IMR-90 (cell line): ENCODE measurements around the gene GALNT14.

Experiments
- CTCF ChIP-seq: conservative IDR thresholded peaks from 2 replicates; pipeline ENCODE4 v1.5.1; 2012; ENCODE audit warnings: mild to moderate bottlenecking, low read depth, low read length, improper control_type of control experiment
- POLR2A ChIP-seq: IDR thresholded peaks from 2 replicates; pipeline ENCODE4 v1.6.1; 2012; ENCODE audit warnings: mild to moderate bottlenecking, low read depth, low read length

GRCh38 chr2:30959653-30960052 lies 178.6 kb downstream of the GALNT14 start:
- TF ChIP-seq CTCF (no peak), POLR2A (no peak)
